DMS153 treated with DMSO at 0.1 percent for 48 hours (cell line): ENCODE data around the gene RNFT2.

ENCODE experiments used
- DNase-seq: peaks from one replicate; lab custom pipeline; 2025; ENCODE audit not compliant: unreplicated experiment; lab: John Stamatoyannopoulos, UW

The RNFT2 gene

GRCh38 chr12:116897476-116897875 lies 159.4 kb downstream of the RNFT2 start:
- no peak for DNase-seq

GRCh38 chr12:116898669-116899068 lies 160.6 kb downstream of the RNFT2 start:
- DNase-seq, result no peak

- DNase-seq, result no peak
Observed at GRCh38 chr12:116901612-116902011, 163.5 kb downstream of the RNFT2 start.
